K562 (cell line): Measurements from ENCODE around the gene ACP5. TPM values are rescaled to one million over a fixed set of nuclear protein-coding genes. Genes with fewer than 3 reads are reported as not detected.
A peak's percentile ranks its signal among the peaks of the same experiment; 100 is the strongest.

ENCODE experiments used
- DPF2 ChIP-seq: fragments of 450-650 bp; IDR thresholded peaks from 2 replicates; pipeline ENCODE4 v1.6.1; 2016
- GATAD2A ChIP-seq: fragments of 450-650 bp; IDR thresholded peaks from 2 replicates; pipeline ENCODE4 v1.6.1; 2017
- HDAC1 ChIP-seq, 2 experiments: fragments of 450-650 bp; IDR thresholded peaks; 2 replicates each; pipeline ENCODE4 v1.6.1; 2016 to 2017; ENCODE audit warnings: inconsistent platforms in 1 of 2, mild to moderate bottlenecking in 1 of 2, moderate library complexity in 1 of 2
- LARP7 ChIP-seq: fragments of 450-650 bp; IDR thresholded peaks from 2 replicates; pipeline ENCODE4 v1.6.1; 2016
- SRSF7 ChIP-seq: fragments of 200-400 bp; formaldehyde crosslinking; optimal IDR thresholded peaks from 2 replicates; pipeline ENCODE3; 2017; ENCODE audit warnings: mild to moderate bottlenecking, low read depth, low read length
- SUPT5H ChIP-seq: fragments of 450-650 bp; IDR thresholded peaks from 2 replicates; pipeline ENCODE4 v1.6.1; 2016
- TAL1 ChIP-seq: fragments of 450-650 bp; IDR thresholded peaks from 2 replicates; pipeline ENCODE4 v1.6.1; 2016; ENCODE audit warnings: mild to moderate bottlenecking
- TCF3 ChIP-seq: sonication (generic); formaldehyde crosslinking; IDR thresholded peaks from 2 replicates; pipeline ENCODE4 v1.4.0; 2020; ENCODE audit warnings: mild to moderate bottlenecking, missing genetic modification reagents
- WHSC1 ChIP-seq: IDR thresholded peaks from one replicate; pipeline ENCODE4 v1.6.1; 2012; ENCODE audit warnings: low read length, control low read depth, inconsistent platforms
- ZNF121 ChIP-seq: sonication (generic); formaldehyde crosslinking; conservative IDR thresholded peaks from 2 replicates; pipeline ENCODE4 v1.8.0; 2022; ENCODE audit warnings: missing genetic modification reagents
- ZNF133 ChIP-seq: fragments of 250-450 bp; sonication (Bioruptor Pico); IDR thresholded peaks from 2 replicates; pipeline ENCODE4 v1.4.0; 2020; ENCODE audit warnings: mild to moderate bottlenecking
- ZNF79 ChIP-seq: fragments of 250-450 bp; sonication (Bioruptor Pico); IDR thresholded peaks from 2 replicates; pipeline ENCODE4 v1.4.0; 2020; ENCODE audit warnings: low read depth, mild to moderate bottlenecking, moderate library complexity
- polyA plus RNA-seq, 8 experiments: library from polyadenylated mRNA; depleted of rRNA in 4 of 8; stranded (reverse) in 5 of 8; unstranded in 3 of 8; fragments of >200 nt; fragmentation: Nextera tagmentation in 2 of 8; fragmentation: Illumina TruSeq in 1 of 8; extraction: Ambion mirVana in 2 of 8; extraction: Trizol in 1 of 8; gene quantifications; 2 replicates each; pipeline versions ENCODE4 v1.2.1 to v1.2.3, GENCODE V29; 2011 to 2014; ENCODE audit warnings: inconsistent platforms in 1 of 8, missing spikeins in 1 of 8
- total RNA-seq, 7 experiments: library from RNA; depleted of rRNA in 6 of 7; stranded (reverse); fragments of >200 nt in 6 of 7; fragmentation: Illumina TruSeq in 2 of 7; extraction: Trizol in 2 of 7; gene quantifications; 2 replicates each; pipeline versions ENCODE4 v1.2.1 to v1.2.3, GENCODE V29; 2011 to 2021; ENCODE audit warnings: low replicate concordance in 1 of 7
- TF ChIP-seq, protein P1 (sequence below): fragments of 250-450 bp; sonication (Bioruptor Pico); IDR thresholded peaks from 2 replicates; pipeline ENCODE4 v1.5.0; 2021

The ACP5 gene
- total and polyA plus RNA-seq, 9 of the 15 experiments (the other 6 are each of a cell fraction or from before 2014, with no cell fraction given): 0.06 to 1.1 (median 0.31) TPM; not detected in 1

GRCh38 chr19:11563532-11563931, 13.9 kb downstream of the ACP5 start (continued):
- TF ChIP-seq, protein P1, sequence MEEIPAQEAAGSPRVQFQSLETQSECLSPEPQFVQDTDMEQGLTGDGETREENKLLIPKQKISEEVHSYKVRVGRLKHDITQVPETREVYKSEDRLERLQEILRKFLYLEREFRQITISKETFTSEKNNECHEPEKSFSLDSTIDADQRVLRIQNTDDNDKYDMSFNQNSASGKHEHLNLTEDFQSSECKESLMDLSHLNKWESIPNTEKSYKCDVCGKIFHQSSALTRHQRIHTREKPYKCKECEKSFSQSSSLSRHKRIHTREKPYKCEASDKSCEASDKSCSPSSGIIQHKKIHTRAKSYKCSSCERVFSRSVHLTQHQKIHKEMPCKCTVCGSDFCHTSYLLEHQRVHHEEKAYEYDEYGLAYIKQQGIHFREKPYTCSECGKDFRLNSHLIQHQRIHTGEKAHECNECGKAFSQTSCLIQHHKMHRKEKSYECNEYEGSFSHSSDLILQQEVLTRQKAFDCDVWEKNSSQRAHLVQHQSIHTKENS (CRISPR knock-in tag): no peak
- TF ChIP-seq ZNF79 (CRISPR knock-in tag) (no peak), DPF2 (peak; percentile 72; the same call in 1 of the 2 replicates), SUPT5H (0 out of 2 replicates have a peak, but pooled peaks have one; percentile 27), ZNF133 (CRISPR knock-in tag) (no peak), SRSF7 (no peak), TCF3 (CRISPR knock-in tag) (peak; percentile 70), GATAD2A (0 out of 2 replicates have a peak, but pooled peaks have one; percentile 34), LARP7 (no peak), WHSC1 (no peak), ZNF121 (CRISPR knock-in tag) (no peak), HDAC1 (IDR thresholded peaks at IDR 0.05) (0 out of 4 replicates have a peak, but pooled peaks of 1 of the 2 experiments have one; percentile 9), TAL1 (peak; percentile 41; the same call in 1 of the 2 replicates)
